Right atrium auricular region (tissue), 2 donors: ENCODE data around the gene SPRYD3. TPM values are rescaled to one million over a fixed set of nuclear protein-coding genes. Genes with fewer than 3 reads are reported as not detected.

ENCODE experiments used
- DNase-seq: peaks from one replicate; pipeline ENCODE4 v3.0.0-alpha.2; 2019; ENCODE audit warnings: low spot score
- H3K27ac ChIP-seq, 2 donors: fragments of 200-600 bp; sonication (generic); 1 replicate in 1 of 2; 2 replicates in 1 of 2; pipeline ENCODE4 v1.5.1; 2016 to 2019
- H3K27me3 ChIP-seq, 2 donors: fragments of 200-600 bp; sonication (generic); one replicate each; pipeline versions ENCODE4 v1.5.1 to v1.6.0; 2017 to 2019
- H3K36me3 ChIP-seq: fragments of 200-600 bp; sonication (generic); one replicate; pipeline ENCODE4 v1.5.1; 2016
- H3K4me1 ChIP-seq, 2 donors: fragments of 200-600 bp; sonication (generic); one replicate each; pipeline versions ENCODE4 v1.5.1 to v1.6.0; 2017 to 2019
- H3K4me3 ChIP-seq, 2 donors: fragments of 200-600 bp; sonication (generic); 1 replicate in 1 of 2; 2 replicates in 1 of 2; pipeline ENCODE4 v1.5.1; 2017 to 2019; ENCODE audit warnings: mild to moderate bottlenecking in 1 of 2, moderate library complexity in 1 of 2
- H3K9me3 ChIP-seq, 2 donors: fragments of 200-600 bp; sonication (generic); one replicate each; pipeline ENCODE4 v1.5.1; 2019
- total RNA-seq, 2 donors: library from RNA; depleted of rRNA; stranded (reverse); fragments of >200 nt; gene quantifications; one replicate each; pipeline ENCODE4 v1.1.0, GENCODE V29; 2016
- TF ChIP-seq, protein P1 (sequence below), 2 donors: fragments of 200-600 bp; sonication (generic); IDR thresholded peaks; one replicate each; pipeline ENCODE4 v1.5.1; 2019; ENCODE audit warnings: antibody characterized with exemption in 2 of 2

SPRYD3 gene
- total RNA-seq, 2 donors from 2014 or later = 33.5 to 64.5 TPM

DNA sequence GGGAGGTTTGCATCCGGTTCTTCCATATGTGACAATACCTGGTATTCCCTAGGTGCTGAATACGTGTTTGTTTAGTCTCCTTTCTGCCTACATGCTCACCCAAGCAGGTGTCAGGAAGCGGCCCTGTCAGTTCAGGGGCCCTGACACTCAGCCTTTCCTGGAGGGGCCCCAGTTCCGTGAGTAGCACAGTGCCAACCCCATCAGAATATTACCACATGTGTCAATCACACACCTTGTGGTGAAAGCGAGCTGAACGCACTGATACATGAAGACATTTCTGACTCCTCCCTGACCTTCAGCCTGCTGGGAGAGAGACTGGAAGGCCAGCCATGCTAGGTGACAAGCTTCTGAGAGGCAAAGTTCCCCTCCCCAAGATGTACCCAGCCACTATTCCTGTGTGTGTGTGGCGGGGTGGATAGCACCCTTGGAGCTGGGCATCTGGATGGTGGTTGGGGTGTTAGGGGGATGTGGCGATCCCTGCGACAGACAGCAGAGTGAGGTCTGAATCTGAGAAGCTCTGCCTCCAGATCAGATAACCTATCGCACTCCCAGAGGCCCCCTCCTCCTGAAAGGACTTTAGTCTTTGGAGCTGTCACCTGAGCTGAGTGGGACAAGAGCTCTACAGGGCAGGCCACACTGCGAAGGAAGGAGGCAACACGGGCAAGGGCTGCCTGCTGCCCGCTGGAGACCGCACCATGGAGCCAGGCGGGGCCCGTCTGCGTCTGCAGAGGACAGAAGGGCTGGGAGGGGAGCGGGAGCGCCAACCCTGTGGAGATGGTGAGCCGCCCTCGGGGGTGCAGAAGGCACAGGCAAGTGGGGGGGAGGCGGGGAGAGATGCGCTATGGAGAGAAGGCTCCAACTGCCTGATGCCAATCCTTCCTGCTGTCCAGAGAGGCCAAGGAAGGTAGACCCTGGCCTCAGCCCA is 24.0 kb upstream of the SPRYD3 start, which contains the start of gene SOAT2:
TSS of gene SOAT2 (plus strand) at position 604 of the 925 bp plus-strand sequence. CDS start at position 696, 92 bp downstream.
- Histone ChIP-seq H3K4me3 (no peak within 1 kb of the TSS), H3K9me3 (no peaks in the 10 kb centered on the region), H3K27me3 (no peaks in the 10 kb centered on the region), H3K4me1 (peaks cover 0 to 13% of the 10 kb centered on the region in 2 donors), H3K27ac (no peak within 1 kb of the TSS), H3K36me3 (peaks cover 10% of the 10 kb centered on the region)
- no peak for DNase-seq
- TF ChIP-seq, protein P1, sequence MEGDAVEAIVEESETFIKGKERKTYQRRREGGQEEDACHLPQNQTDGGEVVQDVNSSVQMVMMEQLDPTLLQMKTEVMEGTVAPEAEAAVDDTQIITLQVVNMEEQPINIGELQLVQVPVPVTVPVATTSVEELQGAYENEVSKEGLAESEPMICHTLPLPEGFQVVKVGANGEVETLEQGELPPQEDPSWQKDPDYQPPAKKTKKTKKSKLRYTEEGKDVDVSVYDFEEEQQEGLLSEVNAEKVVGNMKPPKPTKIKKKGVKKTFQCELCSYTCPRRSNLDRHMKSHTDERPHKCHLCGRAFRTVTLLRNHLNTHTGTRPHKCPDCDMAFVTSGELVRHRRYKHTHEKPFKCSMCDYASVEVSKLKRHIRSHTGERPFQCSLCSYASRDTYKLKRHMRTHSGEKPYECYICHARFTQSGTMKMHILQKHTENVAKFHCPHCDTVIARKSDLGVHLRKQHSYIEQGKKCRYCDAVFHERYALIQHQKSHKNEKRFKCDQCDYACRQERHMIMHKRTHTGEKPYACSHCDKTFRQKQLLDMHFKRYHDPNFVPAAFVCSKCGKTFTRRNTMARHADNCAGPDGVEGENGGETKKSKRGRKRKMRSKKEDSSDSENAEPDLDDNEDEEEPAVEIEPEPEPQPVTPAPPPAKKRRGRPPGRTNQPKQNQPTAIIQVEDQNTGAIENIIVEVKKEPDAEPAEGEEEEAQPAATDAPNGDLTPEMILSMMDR (IDR thresholded peaks at IDR 0.05) = no peak

- Histone ChIP-seq H3K27me3 (no peaks in the 10 kb centered on the region), H3K36me3 (peaks cover 10% of the 10 kb centered on the region), H3K4me3 (no peak overlapping the region), H3K4me1 (peaks cover 0 to 23% of the 10 kb centered on the region in 2 donors), H3K27ac (no peak overlapping the region), H3K9me3 (no peaks in the 10 kb centered on the region)
- TF ChIP-seq, protein P1 (IDR thresholded peaks at IDR 0.05) = no peak
- DNase-seq = no peak
Observed at GRCh38 chr12:53101931-53102781, 23.0 kb upstream of the SPRYD3 start.

- Histone ChIP-seq H3K27ac (no peak overlapping the region), H3K9me3 (no peaks in the 10 kb centered on the region), H3K4me3 (no peak overlapping the region), H3K4me1 (peaks cover 0 to 32% of the 10 kb centered on the region in 2 donors), H3K27me3 (no peaks in the 10 kb centered on the region), H3K36me3 (peaks cover 10% of the 10 kb centered on the region)
- no peak for DNase-seq
- TF ChIP-seq, protein P1 (IDR thresholded peaks at IDR 0.05) = no peak
Observed at GRCh38 chr12:53101266-53101665, 22.1 kb upstream of the SPRYD3 start.

GRCh38 chr12:53100466-53101151 is 21.4 kb upstream of the SPRYD3 start:
- Histone ChIP-seq H3K27ac (no peak overlapping the region), H3K36me3 (peaks cover 10% of the 10 kb centered on the region), H3K9me3 (no peaks in the 10 kb centered on the region), H3K4me1 (peaks cover 0 to 38% of the 10 kb centered on the region in 2 donors), H3K27me3 (no peaks in the 10 kb centered on the region), H3K4me3 (no peak overlapping the region)
- no peak for DNase-seq
- TF ChIP-seq, protein P1 (IDR thresholded peaks at IDR 0.05) = no peak
